ENCODE measurements around the gene CTBP2.
A peak's percentile ranks its signal among the peaks of the same experiment; 100 is the strongest.
"Not testable (repeated sequence)": the region's sequence is repeated elsewhere in the genome, so short reads cannot be mapped to it uniquely, and the experiment has no call there.

The CTBP2 gene

GRCh38 chr10:124997771-124998623, 162.4 kb downstream of the CTBP2 start:
- DNase-seq (ENCODE audit: low spot score), result no peak

GRCh38 chr10:124997306-124997705, 163.1 kb downstream of the CTBP2 start:
- no peak for DNase-seq (ENCODE audit: low spot score)

- DNase-seq (ENCODE audit: low spot score), result peak; percentile 3
Measured at GRCh38 chr10:124996854-124997215, 163.5 kb downstream of the CTBP2 start.

GRCh38 chr10:124996127-124996853, 164.1 kb downstream of the CTBP2 start:
- peak; percentile 3 for DNase-seq (ENCODE audit: low spot score)

GRCh38 chr10:124995605-124996004, 164.8 kb downstream of the CTBP2 start:
- DNase-seq (ENCODE audit: low spot score), result no peak

GRCh38 chr10:124994573-124995473, 165.5 kb downstream of the CTBP2 start:
- peak; percentile 2 for DNase-seq (ENCODE audit: low spot score)

GRCh38 chr10:124993736-124994451, 166.5 kb downstream of the CTBP2 start:
- DNase-seq (ENCODE audit: low spot score), result no peak

GRCh38 chr10:124993345-124993708, 167.0 kb downstream of the CTBP2 start:
- DNase-seq (ENCODE audit: low spot score), result no peak

GRCh38 chr10:124992462-124993344, 167.7 kb downstream of the CTBP2 start:
- peak; percentile 55 for DNase-seq (ENCODE audit: low spot score)

- DNase-seq (ENCODE audit: low spot score), result no peak
Measured at GRCh38 chr10:124991835-124992234, 168.5 kb downstream of the CTBP2 start.

GRCh38 chr10:124990671-124991625, 169.4 kb downstream of the CTBP2 start:
- no peak for DNase-seq (ENCODE audit: low spot score)

GRCh38 chr10:124989526-124989925, 170.8 kb downstream of the CTBP2 start:
- no peak for DNase-seq (ENCODE audit: low spot score)

GRCh38 chr10:124988753-124989152, 171.6 kb downstream of the CTBP2 start:
- DNase-seq (ENCODE audit: low spot score), result not testable (repeated sequence)

GRCh38 chr10:124987788-124988187, 172.6 kb downstream of the CTBP2 start:
- no peak for DNase-seq (ENCODE audit: low spot score)

- DNase-seq (ENCODE audit: low spot score), result no peak
Measured at GRCh38 chr10:124985162-124985561, 175.2 kb downstream of the CTBP2 start.

- DNase-seq (ENCODE audit: low spot score), result no peak
Measured at GRCh38 chr10:124984376-124984775, 176.0 kb downstream of the CTBP2 start.

GRCh38 chr10:124983321-124983720, 177.0 kb downstream of the CTBP2 start:
- DNase-seq (ENCODE audit: low spot score), result no peak

GRCh38 chr10:124978376-124978725, 182.0 kb downstream of the CTBP2 start:
- no peak for DNase-seq (ENCODE audit: low spot score)

- DNase-seq (ENCODE audit: low spot score), result no peak
Measured at GRCh38 chr10:124977648-124978375, 182.6 kb downstream of the CTBP2 start.

Measured in GM03348 (cell line).